Activated CD4-positive, alpha-beta T cell treated with anti-CD3 and anti-CD28 coated beads for 36 hours (primary cell): ENCODE measurements around the gene USP36. TPM values are rescaled to one million over a fixed set of nuclear protein-coding genes. Genes with fewer than 3 reads are reported as not detected.
A peak's percentile ranks its signal among the peaks of the same experiment; 100 is the strongest.

ENCODE experiments used
- ATAC-seq: fragments of 200-7000 bp; cut with Tn5 transposase; one replicate; pipeline ENCODE4 v1.10.0; 2021; ENCODE audit warnings: mild to moderate bottlenecking, moderate library complexity
- CTCF ChIA-PET: fragments of 350-600 bp; sonication (Branson Sonifier 250); formaldehyde crosslinking; loops from one replicate; lab custom pipeline; 2021; ENCODE audit warnings: antibody characterized with exemption; lab: Charles Lee
- POLR2A ChIA-PET: fragments of 350-600 bp; sonication (Branson Sonifier 250); formaldehyde crosslinking; loops from one replicate; lab custom pipeline; 2021; ENCODE audit warnings: antibody characterized with exemption, inconsistent platforms; lab: Charles Lee
- DNase-seq: peaks from one replicate; pipeline ENCODE4 v3.0.0-alpha.2; 2020
- H3K27ac Mint-ChIP-seq: one replicate; pipeline ENCODE4 v1.8.0; 2021; ENCODE audit warnings: mixed read lengths
- H3K27me3 Mint-ChIP-seq: one replicate; pipeline ENCODE4 v1.8.0; 2021; ENCODE audit warnings: mixed read lengths
- H3K36me3 Mint-ChIP-seq: one replicate; pipeline ENCODE4 v1.8.0; 2021; ENCODE audit warnings: low read depth, mixed read lengths
- H3K4me1 Mint-ChIP-seq: one replicate; pipeline ENCODE4 v1.8.0; 2021; ENCODE audit warnings: mixed read lengths
- H3K4me3 Mint-ChIP-seq: one replicate; pipeline ENCODE4 v1.8.0; 2021; ENCODE audit warnings: mild to moderate bottlenecking, moderate library complexity, mixed read lengths
- H3K9me3 Mint-ChIP-seq: one replicate; pipeline ENCODE4 v1.8.0; 2021; ENCODE audit warnings: low read depth, mixed read lengths
- intact Hi-C, 2 experiments: fragments of 100-400 bp; cut with DNase I in 1 of 2; cut with micrococcal nuclease in 1 of 2; formaldehyde crosslinking; loops; one replicate each; pipeline versions ENCODE4 v1.14.2 to v1.15.1; 2022 to 2024; cut with DNase I, micrococcal nuclease
- total RNA-seq, 2 experiments: library from RNA; stranded (reverse); gene quantifications; one replicate each; pipeline ENCODE4 v1.2.3, GENCODE V29; 2021

USP36 gene
- total RNA-seq, 2 experiments from 2014 or later = 90.1 to 92.5 TPM

- Mint-ChIP-seq H3K9me3 (no peaks in the 10 kb centered on the region), H3K27me3 (no peaks in the 10 kb centered on the region), H3K27ac (peak overlapping the region; percentile 60), H3K4me1 (peaks cover 55% of the 10 kb centered on the region), H3K4me3 (no peak overlapping the region), H3K36me3 (peaks cover 43% of the 10 kb centered on the region)
- POLR2A ChIA-PET = interaction anchor here (0.5 kb wide), 1 partner anchor 192 kb away, joined by 5 read pairs; no protein-coding TSS in a partner anchor
- no peak for ATAC-seq
- intact Hi-C loops = no loop called here
- CTCF ChIA-PET = interaction anchor here (0.9 kb wide), 1 partner anchor 14 kb away, joined by 3 read pairs; no protein-coding TSS in a partner anchor
- DNase-seq = no peak
Observed at GRCh38 chr17:78790552-78790951, 50.1 kb downstream of the USP36 start.

- POLR2A ChIA-PET = no interaction called here
Observed at GRCh38 chr17:78789663-78790181, 50.9 kb downstream of the USP36 start.

GRCh38 chr17:78789149-78789662 lies 51.4 kb downstream of the USP36 start:
- intact Hi-C loops = no loop called here
- peak; percentile 54 for ATAC-seq
- Mint-ChIP-seq H3K27me3 (no peaks in the 10 kb centered on the region), H3K4me1 (peaks cover 65% of the 10 kb centered on the region), H3K27ac (peak overlapping the region; percentile 77), H3K4me3 (peak overlapping the region; percentile 28), H3K9me3 (no peaks in the 10 kb centered on the region), H3K36me3 (peaks cover 39% of the 10 kb centered on the region)
- ChIA-PET CTCF (interaction anchor here (0.6 to 1.5 kb wide), 8 partner anchors 9 to 77 kb away, joined by 3 to 6 read pairs (median 4); no protein-coding TSS in a partner anchor), POLR2A (no interaction called here)
- no peak for DNase-seq

More at GRCh38 chr17:78789663-78790181, 50.9 kb downstream of the USP36 start:
- Mint-ChIP-seq H3K36me3 (peaks cover 42% of the 10 kb centered on the region), H3K27me3 (no peaks in the 10 kb centered on the region), H3K9me3 (no peaks in the 10 kb centered on the region), H3K4me3 (peak overlapping the region; percentile 28), H3K27ac (peak overlapping the region; percentile 77), H3K4me1 (peaks cover 63% of the 10 kb centered on the region)
- intact Hi-C loops = no loop called here
- CTCF ChIA-PET = interaction anchor here (0.6 to 1.5 kb wide), 5 partner anchors 9 to 76 kb away, joined by 3 to 5 read pairs (median 4); no protein-coding TSS in a partner anchor
- ATAC-seq (peak; percentile 37), DNase-seq (peak; percentile 55)

- H3K4me1 Mint-ChIP-seq = peaks cover 66% of the 10 kb centered on the region
- DNase-seq (no peak), ATAC-seq (no peak)
- peak overlapping the region; percentile 45 for H3K27ac Mint-ChIP-seq
- no peak overlapping the region for H3K4me3 Mint-ChIP-seq
- intact Hi-C loops = no loop called here
- H3K9me3 Mint-ChIP-seq = no peaks in the 10 kb centered on the region
- CTCF ChIA-PET = interaction anchor here (0.5 to 1.5 kb wide), 6 partner anchors 11 to 424 kb away, joined by 3 to 6 read pairs (median 4); no protein-coding TSS in a partner anchor
- POLR2A ChIA-PET = no interaction called here
- peaks cover 31% of the 10 kb centered on the region for H3K36me3 Mint-ChIP-seq
- no peaks in the 10 kb centered on the region for H3K27me3 Mint-ChIP-seq
Observed at GRCh38 chr17:78788451-78788850, 52.2 kb downstream of the USP36 start.

GRCh38 chr17:78787444-78787843 lies 53.2 kb downstream of the USP36 start:
- no peak for DNase-seq
- CTCF ChIA-PET = no interaction called here
- POLR2A ChIA-PET = no interaction called here
- Mint-ChIP-seq H3K27me3 (no peaks in the 10 kb centered on the region), H3K36me3 (peaks cover 25% of the 10 kb centered on the region), H3K9me3 (no peaks in the 10 kb centered on the region), H3K27ac (peak overlapping the region; percentile 16), H3K4me1 (peaks cover 70% of the 10 kb centered on the region), H3K4me3 (no peak overlapping the region)
- no peak for ATAC-seq
- intact Hi-C loops = no loop called here

- H3K27me3 Mint-ChIP-seq = no peaks in the 10 kb centered on the region
- intact Hi-C loops = loop anchor here in 1 of 2 experiments (2.0 kb wide), 1 partner anchor 19 kb away; no protein-coding TSS in a partner anchor
- ChIA-PET CTCF (interaction anchor here (0.6 to 1.0 kb wide), 7 partner anchors 35 to 677 kb away, joined by 3 to 5 read pairs (median 3); no protein-coding TSS in a partner anchor), POLR2A (interaction anchor here (0.6 kb wide), 3 partner anchors 27 to 46 kb away, joined by 5 to 6 read pairs (median 5); no protein-coding TSS in a partner anchor)
- no peak overlapping the region for H3K4me3 Mint-ChIP-seq
- peaks cover 23% of the 10 kb centered on the region for H3K36me3 Mint-ChIP-seq
- H3K9me3 Mint-ChIP-seq = no peaks in the 10 kb centered on the region
- no peak overlapping the region for H3K27ac Mint-ChIP-seq
- H3K4me1 Mint-ChIP-seq = peaks cover 59% of the 10 kb centered on the region
- DNase-seq (no peak), ATAC-seq (no peak)
Observed at GRCh38 chr17:78785663-78786057, 55.0 kb downstream of the USP36 start.

- ChIA-PET POLR2A (interaction anchor here (0.6 to 0.7 kb wide), 2 partner anchors 15 to 36 kb away, joined by 5 read pairs; no protein-coding TSS in a partner anchor), CTCF (interaction anchor here (0.5 to 1.2 kb wide), 9 partner anchors 19 to 676 kb away, joined by 3 to 5 read pairs (median 3); no protein-coding TSS in a partner anchor)
- no peak for ATAC-seq
- no peak for DNase-seq
- no peaks in the 10 kb centered on the region for H3K9me3 Mint-ChIP-seq
- intact Hi-C loops = loop anchor here in 1 of 2 experiments (2.0 kb wide), 1 partner anchor 20 kb away; no protein-coding TSS in a partner anchor
- H3K27me3 Mint-ChIP-seq = no peaks in the 10 kb centered on the region
- no peak overlapping the region for H3K4me3 Mint-ChIP-seq
- H3K36me3 Mint-ChIP-seq = peaks cover 20% of the 10 kb centered on the region
- H3K27ac Mint-ChIP-seq = peak overlapping the region; percentile 19
- peaks cover 57% of the 10 kb centered on the region for H3K4me1 Mint-ChIP-seq
Observed at GRCh38 chr17:78785011-78785662, 55.5 kb downstream of the USP36 start.

GRCh38 chr17:78784352-78784751 lies 56.3 kb downstream of the USP36 start:
- H3K4me3 Mint-ChIP-seq = no peak overlapping the region

GRCh38 chr17:78783711-78784324 lies 56.8 kb downstream of the USP36 start:
- peaks cover 56% of the 10 kb centered on the region for H3K4me1 Mint-ChIP-seq
- intact Hi-C loops = loop anchor here (2.0 kb wide), 2 partner anchors 21 to 57 kb away; partner anchors contain the start of gene USP36 (in 1 of the 2)
- peak overlapping the region; percentile 75 for H3K4me3 Mint-ChIP-seq
- H3K27me3 Mint-ChIP-seq = no peaks in the 10 kb centered on the region
- H3K27ac Mint-ChIP-seq = peak overlapping the region; percentile 6
- CTCF ChIA-PET = interaction anchor here (0.8 to 1.5 kb wide), 5 partner anchors 8 to 59 kb away, joined by 3 to 6 read pairs (median 3); no protein-coding TSS in a partner anchor
- H3K36me3 Mint-ChIP-seq = peaks cover 21% of the 10 kb centered on the region
- H3K9me3 Mint-ChIP-seq = no peaks in the 10 kb centered on the region
- DNase-seq = no peak
- ATAC-seq = no peak
- POLR2A ChIA-PET = interaction anchor here (0.6 to 1.0 kb wide), 4 partner anchors 41 to 402 kb away, joined by 3 to 17 read pairs (median 6); no protein-coding TSS in a partner anchor

More at GRCh38 chr17:78784352-78784751, 56.3 kb downstream of the USP36 start:
- peaks cover 20% of the 10 kb centered on the region for H3K36me3 Mint-ChIP-seq
- POLR2A ChIA-PET = interaction anchor here (0.6 to 1.0 kb wide), 3 partner anchors 47 to 402 kb away, joined by 3 to 17 read pairs (median 6); no protein-coding TSS in a partner anchor
- DNase-seq (no peak), ATAC-seq (no peak)
- intact Hi-C loops = loop anchor here in 1 of 2 experiments (2.0 kb wide), 1 partner anchor 20 kb away; no protein-coding TSS in a partner anchor
- no peaks in the 10 kb centered on the region for H3K9me3 Mint-ChIP-seq
- no peak overlapping the region for H3K27ac Mint-ChIP-seq
- no peaks in the 10 kb centered on the region for H3K27me3 Mint-ChIP-seq
- peaks cover 57% of the 10 kb centered on the region for H3K4me1 Mint-ChIP-seq
- CTCF ChIA-PET = interaction anchor here (0.5 to 1.5 kb wide), 7 partner anchors 9 to 90 kb away, joined by 3 to 6 read pairs (median 3); no protein-coding TSS in a partner anchor

- ATAC-seq (no peak), DNase-seq (no peak)
- intact Hi-C loops = loop anchor here (1.0 to 2.0 kb wide), 7 partner anchors 23 to 649 kb away; partner anchors contain the start of genes USP36 (in 2 of the 2) and ENGASE (in 1 of the 2)
- H3K27me3 Mint-ChIP-seq = no peaks in the 10 kb centered on the region
- H3K36me3 Mint-ChIP-seq = peaks cover 10% of the 10 kb centered on the region
- peak within 1 kb of the TSS; percentile 77 for H3K4me3 Mint-ChIP-seq
- ChIA-PET CTCF (no interaction called here), POLR2A (interaction anchor here (1.3 kb wide), 1 partner anchor 11 kb away, joined by 3 read pairs; no protein-coding TSS in a partner anchor)
- peaks cover 52% of the 10 kb centered on the region for H3K4me1 Mint-ChIP-seq
- H3K27ac Mint-ChIP-seq = peak within 1 kb of the TSS; percentile 97
- no peaks in the 10 kb centered on the region for H3K9me3 Mint-ChIP-seq
Observed at GRCh38 chr17:78781893-78782304, 58.7 kb downstream of the USP36 start, which contains the start of gene CYTH1. Gene CYTH1, minus strand, starts transcription at chr17:78782273. Its CDS starts 50 bp downstream, at chr17:78782223.
